SK-N-SH (cell line): ENCODE measurements around the gene HS3ST4. TPM values are rescaled to one million over a fixed set of nuclear protein-coding genes. Genes with fewer than 3 reads are reported as not detected.

ENCODE experiments used
- CTCF ChIA-PET: fragments of 300-600, 350-600 bp; formaldehyde crosslinking; extraction: SDS; loops from one replicate; lab custom pipeline; 2021; lab: Yijun Ruan, JAX
- POLR2A ChIA-PET: fragments of 350-600 bp; sonication (Branson Sonifier 250); formaldehyde crosslinking; extraction: SDS; loops from one replicate; lab custom pipeline; 2020; ENCODE audit warnings: antibody characterized with exemption, inconsistent platforms; lab: Yijun Ruan, JAX
- DNase-seq: peaks from one replicate; pipeline ENCODE4 v3.0.0; 2012
- H2AFZ ChIP-seq: fragments of 200-600 bp; sonication (generic); 2 replicates; pipeline ENCODE4 v1.8.1; 2016; ENCODE audit warnings: antibody characterized with exemption, mild to moderate bottlenecking, low read depth
- H3F3A ChIP-seq: fragments of 200-600 bp; sonication (generic); replicated peaks from 2 replicates; pipeline ENCODE3; 2016; ENCODE audit warnings: antibody characterized with exemption, mild to moderate bottlenecking; ENCODE audit not compliant: insufficient read depth
- H3K27ac ChIP-seq, 2 experiments: fragments of 200-500 bp in 1 of 2; fragments of 200-600 bp in 1 of 2; sonication (Bioruptor generic) in 1 of 2; sonication (generic), shearing (Covaris generic) in 1 of 2; 2 replicates each; pipeline versions ENCODE4 v1.5.1 to v1.6.1; 2014 to 2016; ENCODE audit warnings: low read depth in 2 of 2, inconsistent platforms in 1 of 2, low read length in 1 of 2, mild to moderate bottlenecking in 1 of 2, mixed read lengths in 1 of 2
- H3K27me3 ChIP-seq: fragments of 200-600 bp; sonication (generic), shearing (Covaris generic); 2 replicates; pipeline ENCODE4 v1.6.1; 2016; ENCODE audit warnings: mixed run types; ENCODE audit not compliant: insufficient read depth
- H3K36me3 ChIP-seq, 2 experiments: fragments of 200-500 bp in 1 of 2; fragments of 200-600 bp in 1 of 2; sonication (Bioruptor generic) in 1 of 2; sonication (generic) in 1 of 2; replicated peaks in 1 of 2; 2 replicates each; pipeline versions ENCODE3 to v1.5.1; 2014 to 2016; ENCODE audit warnings: low read length in 1 of 2, mild to moderate bottlenecking in 1 of 2; ENCODE audit not compliant: insufficient read depth in 2 of 2, control insufficient read depth in 1 of 2
- H3K4me1 ChIP-seq, 2 experiments: fragments of 200-500 bp in 1 of 2; fragments of 200-600 bp in 1 of 2; sonication (Bioruptor generic) in 1 of 2; sonication (generic), shearing (Covaris generic) in 1 of 2; 2 replicates each; pipeline versions ENCODE4 v1.5.1 to v1.6.1; 2014 to 2016; ENCODE audit warnings: low read depth in 1 of 2, low read length in 1 of 2, mixed run types in 1 of 2; ENCODE audit not compliant: insufficient read depth in 2 of 2, control insufficient read depth in 1 of 2
- H3K4me2 ChIP-seq: fragments of 200-600 bp; sonication (generic), shearing (Covaris generic); 2 replicates; pipeline ENCODE4 v1.6.1; 2017; ENCODE audit warnings: mixed run types
- H3K4me3 ChIP-seq, 2 experiments: fragments of 200-500 bp in 1 of 2; fragments of 200-600 bp in 1 of 2; sonication (Bioruptor generic) in 1 of 2; sonication (generic), shearing (Covaris generic) in 1 of 2; 2 replicates each; pipeline versions ENCODE4 v1.5.1 to v1.8.1; 2014 to 2016; ENCODE audit warnings: low read depth in 2 of 2, inconsistent platforms in 1 of 2, low read length in 1 of 2, mild to moderate bottlenecking in 1 of 2, mixed read lengths in 1 of 2, moderate library complexity in 1 of 2
- H3K79me2 ChIP-seq: fragments of 200-600 bp; sonication (generic); 2 replicates; pipeline ENCODE4 v1.8.1; 2017; ENCODE audit warnings: mild to moderate bottlenecking; ENCODE audit not compliant: insufficient read depth
- H3K9ac ChIP-seq: fragments of 200-600 bp; sonication (generic); 2 replicates; pipeline ENCODE4 v1.6.1; 2017; ENCODE audit warnings: mixed run types
- H3K9me2 ChIP-seq: fragments of 200-600 bp; sonication (generic); 2 replicates; pipeline ENCODE4 v1.6.1; 2017; ENCODE audit warnings: mixed run types
- H3K9me3 ChIP-seq: fragments of 200-600 bp; sonication (generic); 2 replicates; pipeline ENCODE4 v1.6.1; 2017; ENCODE audit warnings: mixed run types, mild to moderate bottlenecking, moderate library complexity
- H4K20me1 ChIP-seq: fragments of 200-600 bp; sonication (generic); 2 replicates; pipeline ENCODE4 v1.6.1; 2017; ENCODE audit warnings: mild to moderate bottlenecking, mixed run types; ENCODE audit not compliant: insufficient read depth
- EZH2phosphoT487 ChIP-seq: fragments of 200-600 bp; sonication (generic); IDR thresholded peaks from 2 replicates; pipeline ENCODE4 v1.6.1; 2017; ENCODE audit warnings: low read depth, mixed run types, mild to moderate bottlenecking, antibody characterized with exemption, moderate library complexity, borderline replicate concordance
- FOSL2 ChIP-seq: IDR thresholded peaks from 2 replicates; pipeline ENCODE4 v1.4.0; 2012; ENCODE audit warnings: low read depth, mild to moderate bottlenecking, moderate library complexity, borderline replicate concordance
- FOXJ3 ChIP-seq: sonication (generic); formaldehyde crosslinking; IDR thresholded peaks from 2 replicates; pipeline ENCODE4 v1.5.1; 2020; ENCODE audit warnings: mild to moderate bottlenecking, missing genetic modification reagents
- FOXM1 ChIP-seq: IDR thresholded peaks from 2 replicates; pipeline ENCODE4 v1.4.0; 2012; ENCODE audit warnings: low read depth, mild to moderate bottlenecking
- GATA2 ChIP-seq: sonication (generic); formaldehyde crosslinking; IDR thresholded peaks from 2 replicates; pipeline ENCODE4 v1.5.0; 2020; ENCODE audit warnings: mild to moderate bottlenecking, missing genetic modification reagents
- JUND ChIP-seq: IDR thresholded peaks from 2 replicates; pipeline ENCODE4 v1.4.0; 2012
- MEF2A ChIP-seq: IDR thresholded peaks from 2 replicates; pipeline ENCODE4 v1.4.0; 2012; ENCODE audit warnings: low read depth, borderline replicate concordance
- NFIC ChIP-seq: IDR thresholded peaks from 2 replicates; pipeline ENCODE4 v1.4.0; 2012; ENCODE audit warnings: borderline replicate concordance
- NRF1 ChIP-seq: IDR thresholded peaks from 2 replicates; pipeline ENCODE4 v1.6.1; 2012; ENCODE audit warnings: low read depth, mild to moderate bottlenecking, low read length
- RXRA ChIP-seq: IDR thresholded peaks from 2 replicates; pipeline ENCODE4 v1.4.0; 2012; ENCODE audit warnings: low read depth, mild to moderate bottlenecking, borderline replicate concordance
- SMC3 ChIP-seq: IDR thresholded peaks from 2 replicates; pipeline ENCODE4 v1.6.1; 2012; ENCODE audit warnings: low read depth, low read length, improper control_type of control experiment
- WGBS: methylation state at CpG from one replicate; pipeline ENCODE4 v1.1.6; 2017; ENCODE audit warnings: low lambda C conversion rate; 5-methylcytosine and 5-hydroxymethylcytosine counted together
- polyA plus RNA-seq, 3 experiments: library from polyadenylated mRNA; depleted of rRNA; stranded (reverse); fragments of >200 nt; gene quantifications; 2 replicates each; pipeline ENCODE4 v1.2.3, GENCODE V29; 2012
- TF ChIP-seq, protein P1 (sequence below): fragments of 200-600 bp; sonication (generic); IDR thresholded peaks from 2 replicates; pipeline ENCODE4 v1.6.1; 2017; ENCODE audit warnings: antibody characterized with exemption, mild to moderate bottlenecking, moderate library complexity
- TF ChIP-seq, protein P2 (sequence below): IDR thresholded peaks from 2 replicates; pipeline ENCODE4 v1.6.1; 2012; ENCODE audit warnings: mild to moderate bottlenecking, low read depth, low read length, moderate library complexity
- TF ChIP-seq, protein P3 (sequence below): IDR thresholded peaks from 2 replicates; pipeline ENCODE4 v1.4.0; 2012; ENCODE audit warnings: low read depth, borderline replicate concordance

The HS3ST4 gene
- polyA plus RNA-seq, 1 of the 3 experiments (the other 2 are of a cell fraction): not detected

DNA sequence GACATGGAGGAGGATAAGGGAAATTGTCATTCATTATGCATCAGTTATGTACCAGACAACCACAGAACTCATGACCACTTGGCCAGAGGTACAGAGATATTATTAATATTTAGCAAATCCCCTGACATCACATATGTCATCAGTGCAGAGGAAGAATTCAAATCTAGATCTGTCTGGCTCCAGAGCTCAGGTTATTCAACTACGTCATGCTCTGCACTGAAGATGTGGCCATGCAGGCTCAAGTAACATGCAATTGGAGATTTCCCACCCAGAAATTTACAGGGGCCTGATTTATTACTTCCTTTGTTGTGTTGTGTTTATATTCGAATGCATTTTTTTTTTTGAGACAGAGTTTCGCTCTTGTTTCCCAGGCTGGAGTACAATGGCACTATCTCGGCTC is 224.3 kb downstream of the HS3ST4 start (continued):
- TF ChIP-seq, protein P1, sequence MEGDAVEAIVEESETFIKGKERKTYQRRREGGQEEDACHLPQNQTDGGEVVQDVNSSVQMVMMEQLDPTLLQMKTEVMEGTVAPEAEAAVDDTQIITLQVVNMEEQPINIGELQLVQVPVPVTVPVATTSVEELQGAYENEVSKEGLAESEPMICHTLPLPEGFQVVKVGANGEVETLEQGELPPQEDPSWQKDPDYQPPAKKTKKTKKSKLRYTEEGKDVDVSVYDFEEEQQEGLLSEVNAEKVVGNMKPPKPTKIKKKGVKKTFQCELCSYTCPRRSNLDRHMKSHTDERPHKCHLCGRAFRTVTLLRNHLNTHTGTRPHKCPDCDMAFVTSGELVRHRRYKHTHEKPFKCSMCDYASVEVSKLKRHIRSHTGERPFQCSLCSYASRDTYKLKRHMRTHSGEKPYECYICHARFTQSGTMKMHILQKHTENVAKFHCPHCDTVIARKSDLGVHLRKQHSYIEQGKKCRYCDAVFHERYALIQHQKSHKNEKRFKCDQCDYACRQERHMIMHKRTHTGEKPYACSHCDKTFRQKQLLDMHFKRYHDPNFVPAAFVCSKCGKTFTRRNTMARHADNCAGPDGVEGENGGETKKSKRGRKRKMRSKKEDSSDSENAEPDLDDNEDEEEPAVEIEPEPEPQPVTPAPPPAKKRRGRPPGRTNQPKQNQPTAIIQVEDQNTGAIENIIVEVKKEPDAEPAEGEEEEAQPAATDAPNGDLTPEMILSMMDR: no peak

DNA sequence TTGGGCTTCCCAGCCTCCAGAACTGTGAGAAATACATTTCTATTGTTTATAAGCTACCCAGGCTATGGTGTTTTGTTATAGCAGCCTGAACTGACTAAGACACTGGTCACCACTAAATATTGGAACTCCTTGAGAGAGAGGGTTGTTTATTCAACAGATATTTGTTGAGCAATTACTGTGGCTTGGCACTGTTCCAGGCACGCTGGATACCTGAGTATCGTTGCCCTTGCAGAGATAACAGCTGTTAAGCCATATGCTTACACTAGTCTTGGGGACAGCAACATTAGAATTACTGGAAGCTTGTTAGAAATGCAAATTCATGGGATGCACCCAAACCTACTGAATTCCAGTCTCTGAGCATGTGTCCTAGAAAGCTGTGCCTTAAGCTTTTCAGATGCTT is 230.7 kb downstream of the HS3ST4 start:
- POLR2A ChIA-PET: no interaction called here
- no peak for DNase-seq
- H3K4me3 ChIP-seq: no peak overlapping the region
- H3K4me1 ChIP-seq: no peaks in the 10 kb centered on the region
- H3K36me3 ChIP-seq: no peaks in the 10 kb centered on the region
- CTCF ChIA-PET: no interaction called here
- H3K27ac ChIP-seq: no peak overlapping the region
- H3K27me3 ChIP-seq: no peaks in the 10 kb centered on the region
- H3K9me2 ChIP-seq: no peaks in the 10 kb centered on the region
- H2AFZ ChIP-seq: no peak overlapping the region
- H3K9me3 ChIP-seq: no peaks in the 10 kb centered on the region
- no peaks in the 10 kb centered on the region for H3F3A ChIP-seq
- no peaks in the 10 kb centered on the region for H4K20me1 ChIP-seq
- H3K9ac ChIP-seq: no peak overlapping the region
- no peaks in the 10 kb centered on the region for H3K79me2 ChIP-seq
- no peak overlapping the region for H3K4me2 ChIP-seq
- no peak for TF ChIP-seq JUND
- no peak for TF ChIP-seq EZH2phosphoT487
- no peak for TF ChIP-seq FOXM1
- TF ChIP-seq NFIC: no peak
- no peak for TF ChIP-seq GATA2 (CRISPR knock-in tag)
- TF ChIP-seq, all 33 proteins: peak for 0
- 0% methylated on average over 2 of the region's 2 CpGs for WGBS

DNA sequence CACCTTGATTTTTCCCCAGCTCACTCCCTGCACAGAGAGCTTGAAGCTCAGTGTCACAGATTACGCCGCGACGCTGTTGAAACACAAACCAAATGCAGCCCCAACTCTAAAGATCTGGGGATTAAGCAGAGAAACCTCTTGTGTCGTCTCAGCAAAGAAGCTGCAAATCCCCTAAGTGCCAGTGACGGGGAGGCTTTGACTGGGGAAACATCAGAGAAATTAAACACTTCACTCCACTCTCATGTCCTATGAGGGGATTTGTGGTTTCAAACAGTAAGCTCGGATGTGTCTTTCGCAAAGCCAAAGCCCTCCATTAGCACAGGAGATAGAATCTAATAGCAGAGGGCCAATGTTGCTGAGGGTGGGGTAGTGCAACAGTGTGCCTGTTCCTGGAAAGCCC is 233.7 kb downstream of the HS3ST4 start:
- no peaks in the 10 kb centered on the region for H3K36me3 ChIP-seq
- no peak for DNase-seq
- H3K79me2 ChIP-seq: no peaks in the 10 kb centered on the region
- no peaks in the 10 kb centered on the region for H3K9me2 ChIP-seq
- H3F3A ChIP-seq: no peaks in the 10 kb centered on the region
- H3K4me1 ChIP-seq: no peaks in the 10 kb centered on the region
- H3K27ac ChIP-seq: no peak overlapping the region
- ChIA-PET CTCF (no interaction called here), POLR2A (no interaction called here)
- H3K4me3 ChIP-seq: no peak overlapping the region
- no peak overlapping the region for H3K4me2 ChIP-seq
- no peaks in the 10 kb centered on the region for H4K20me1 ChIP-seq
- H2AFZ ChIP-seq: no peak overlapping the region
- WGBS: 13% methylated on average over 8 of the region's 8 CpGs
- no peak overlapping the region for H3K9ac ChIP-seq
- no peaks in the 10 kb centered on the region for H3K9me3 ChIP-seq
- no peak for TF ChIP-seq NFIC
- TF ChIP-seq, all 33 proteins: peak for 0
- no peaks in the 10 kb centered on the region for H3K27me3 ChIP-seq

DNA sequence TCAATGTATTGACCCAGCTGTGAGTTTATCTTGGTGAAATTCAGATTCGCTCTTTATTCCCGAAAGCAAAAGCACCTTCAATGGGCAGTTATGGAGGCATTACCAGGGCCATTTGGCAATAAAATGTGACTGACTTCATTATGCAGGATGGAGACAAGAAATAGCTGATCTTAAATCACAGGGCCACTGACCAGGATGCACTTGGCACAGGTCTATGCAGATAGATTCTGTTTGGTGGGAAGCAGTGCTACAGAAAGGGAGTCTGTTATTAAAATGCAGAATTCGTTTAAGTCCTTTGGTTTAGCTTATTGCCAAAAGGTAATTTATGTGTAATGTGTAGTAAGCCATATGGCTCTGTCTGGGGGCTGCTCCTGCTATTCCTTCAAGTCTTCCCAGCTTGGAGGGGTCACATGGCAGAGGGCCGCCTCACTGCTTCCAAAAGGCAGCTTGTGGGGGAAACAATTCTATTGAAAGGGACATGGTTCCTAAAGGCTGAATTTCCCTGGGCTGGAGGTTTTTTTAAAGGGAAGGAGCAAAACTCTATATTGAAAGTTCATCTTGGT is 239.8 kb downstream of the HS3ST4 start:
- Histone ChIP-seq H3F3A (no peaks in the 10 kb centered on the region), H3K4me2 (no peak overlapping the region), H3K27ac (no peak overlapping the region), H3K36me3 (no peaks in the 10 kb centered on the region), H3K9ac (no peak overlapping the region), H3K4me1 (no peaks in the 10 kb centered on the region), H3K9me3 (no peaks in the 10 kb centered on the region), H3K4me3 (no peak overlapping the region), H4K20me1 (no peaks in the 10 kb centered on the region), H2AFZ (no peak overlapping the region), H3K27me3 (no peaks in the 10 kb centered on the region), H3K9me2 (no peaks in the 10 kb centered on the region), H3K79me2 (no peaks in the 10 kb centered on the region)
- DNase-seq: no peak
- ChIA-PET CTCF (no interaction called here), POLR2A (no interaction called here)
- WGBS: 9% methylated on average over 4 of the region's 4 CpGs
- TF ChIP-seq, protein P2, sequence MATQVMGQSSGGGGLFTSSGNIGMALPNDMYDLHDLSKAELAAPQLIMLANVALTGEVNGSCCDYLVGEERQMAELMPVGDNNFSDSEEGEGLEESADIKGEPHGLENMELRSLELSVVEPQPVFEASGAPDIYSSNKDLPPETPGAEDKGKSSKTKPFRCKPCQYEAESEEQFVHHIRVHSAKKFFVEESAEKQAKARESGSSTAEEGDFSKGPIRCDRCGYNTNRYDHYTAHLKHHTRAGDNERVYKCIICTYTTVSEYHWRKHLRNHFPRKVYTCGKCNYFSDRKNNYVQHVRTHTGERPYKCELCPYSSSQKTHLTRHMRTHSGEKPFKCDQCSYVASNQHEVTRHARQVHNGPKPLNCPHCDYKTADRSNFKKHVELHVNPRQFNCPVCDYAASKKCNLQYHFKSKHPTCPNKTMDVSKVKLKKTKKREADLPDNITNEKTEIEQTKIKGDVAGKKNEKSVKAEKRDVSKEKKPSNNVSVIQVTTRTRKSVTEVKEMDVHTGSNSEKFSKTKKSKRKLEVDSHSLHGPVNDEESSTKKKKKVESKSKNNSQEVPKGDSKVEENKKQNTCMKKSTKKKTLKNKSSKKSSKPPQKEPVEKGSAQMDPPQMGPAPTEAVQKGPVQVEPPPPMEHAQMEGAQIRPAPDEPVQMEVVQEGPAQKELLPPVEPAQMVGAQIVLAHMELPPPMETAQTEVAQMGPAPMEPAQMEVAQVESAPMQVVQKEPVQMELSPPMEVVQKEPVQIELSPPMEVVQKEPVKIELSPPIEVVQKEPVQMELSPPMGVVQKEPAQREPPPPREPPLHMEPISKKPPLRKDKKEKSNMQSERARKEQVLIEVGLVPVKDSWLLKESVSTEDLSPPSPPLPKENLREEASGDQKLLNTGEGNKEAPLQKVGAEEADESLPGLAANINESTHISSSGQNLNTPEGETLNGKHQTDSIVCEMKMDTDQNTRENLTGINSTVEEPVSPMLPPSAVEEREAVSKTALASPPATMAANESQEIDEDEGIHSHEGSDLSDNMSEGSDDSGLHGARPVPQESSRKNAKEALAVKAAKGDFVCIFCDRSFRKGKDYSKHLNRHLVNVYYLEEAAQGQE: no peak
- TF ChIP-seq, protein P3, sequence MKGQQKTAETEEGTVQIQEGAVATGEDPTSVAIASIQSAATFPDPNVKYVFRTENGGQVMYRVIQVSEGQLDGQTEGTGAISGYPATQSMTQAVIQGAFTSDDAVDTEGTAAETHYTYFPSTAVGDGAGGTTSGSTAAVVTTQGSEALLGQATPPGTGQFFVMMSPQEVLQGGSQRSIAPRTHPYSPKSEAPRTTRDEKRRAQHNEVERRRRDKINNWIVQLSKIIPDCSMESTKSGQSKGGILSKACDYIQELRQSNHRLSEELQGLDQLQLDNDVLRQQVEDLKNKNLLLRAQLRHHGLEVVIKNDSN: no peak
- TF ChIP-seq SMC3: no peak
- TF ChIP-seq RXRA: no peak
- no peak for TF ChIP-seq MEF2A
- TF ChIP-seq FOXJ3: no peak
- TF ChIP-seq NRF1: no peak
- TF ChIP-seq FOXM1: no peak
- TF ChIP-seq FOSL2: no peak
